ENCODE measurements around the gene FMNL3.

FMNL3 gene

GRCh38 chr12:49635656-49636055 lies 71.5 kb downstream of the FMNL3 start:
- H3K4me3 ChIP-seq (ENCODE audit: control insufficient read depth, low read depth, low read length): no peak overlapping the region
- no peak for DNase-seq (ENCODE audit: low read depth)
- TF ChIP-seq CTCF (conservative IDR thresholded peaks at IDR 0.05; ENCODE audit: control insufficient read depth, insufficient read depth, low read depth, low read length): no peak

DNA sequence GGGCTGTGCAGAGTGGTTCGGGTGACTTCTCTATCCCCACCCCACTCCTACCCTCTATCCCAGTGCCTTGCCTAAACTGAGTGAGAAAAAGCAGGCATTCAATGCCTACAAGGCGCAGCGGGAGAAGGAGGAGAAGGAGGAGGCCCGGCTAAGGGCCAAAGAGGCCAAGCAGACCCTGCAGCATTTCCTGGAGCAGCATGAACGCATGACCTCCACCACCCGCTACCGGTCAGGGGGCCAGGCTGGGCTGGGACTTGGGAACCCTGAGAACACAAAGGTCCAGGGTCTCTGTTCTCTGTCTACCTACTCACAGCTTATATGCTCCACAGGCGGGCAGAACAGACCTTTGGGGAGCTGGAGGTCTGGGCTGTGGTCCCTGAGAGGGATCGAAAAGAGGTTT lies 72.2 kb downstream of the FMNL3 start:
- no peak for DNase-seq (ENCODE audit: low read depth)
- H3K4me3 ChIP-seq (ENCODE audit: control insufficient read depth, low read depth, low read length): no peak overlapping the region
- TF ChIP-seq CTCF (conservative IDR thresholded peaks at IDR 0.05; ENCODE audit: control insufficient read depth, insufficient read depth, low read depth, low read length): no peak

- H3K4me3 ChIP-seq (ENCODE audit: control insufficient read depth, low read depth, low read length): no peak overlapping the region
- TF ChIP-seq CTCF (conservative IDR thresholded peaks at IDR 0.05; ENCODE audit: control insufficient read depth, insufficient read depth, low read depth, low read length): no peak
- no peak for DNase-seq (ENCODE audit: low read depth)
Observed at GRCh38 chr12:49633703-49634345, 73.4 kb downstream of the FMNL3 start.

DNA sequence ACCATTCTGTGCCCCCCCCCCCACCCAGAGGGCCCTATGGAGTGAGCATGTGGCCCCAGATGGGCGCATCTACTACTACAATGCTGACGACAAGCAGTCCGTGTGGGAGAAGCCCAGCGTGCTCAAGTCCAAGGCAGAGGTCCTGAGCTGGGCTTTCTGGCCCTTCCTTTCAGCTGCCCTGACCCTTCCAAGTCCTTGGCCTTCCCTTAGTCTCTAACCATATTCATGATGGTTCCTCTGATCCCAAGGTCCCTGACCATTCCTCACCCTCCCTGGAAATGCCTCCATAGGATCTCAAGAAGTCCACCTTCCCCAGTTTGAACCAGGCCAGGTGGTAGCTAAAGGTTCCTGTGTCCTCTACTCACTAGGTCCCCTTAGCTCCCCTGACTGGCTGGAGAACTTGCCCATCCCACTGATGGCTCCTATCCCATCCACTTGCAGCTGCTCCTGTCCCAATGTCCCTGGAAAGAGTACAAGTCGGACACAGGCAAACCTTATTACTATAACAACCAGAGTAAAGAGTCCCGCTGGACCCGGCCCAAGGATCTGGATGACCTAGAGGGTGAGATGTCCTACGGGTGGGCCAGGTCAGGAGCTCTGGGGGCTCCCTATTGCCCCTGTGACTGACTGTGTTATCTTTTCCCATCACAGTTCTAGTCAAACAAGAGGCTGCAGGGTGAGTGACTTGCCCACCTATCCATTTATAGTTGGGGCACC lies 74.1 kb downstream of the FMNL3 start:
- no peak overlapping the region for H3K4me3 ChIP-seq (ENCODE audit: control insufficient read depth, low read depth, low read length)
- no peak for TF ChIP-seq CTCF (conservative IDR thresholded peaks at IDR 0.05; ENCODE audit: control insufficient read depth, insufficient read depth, low read depth, low read length)
- no peak for DNase-seq (ENCODE audit: low read depth)

- DNase-seq (ENCODE audit: low read depth): no peak
- H3K4me3 ChIP-seq (ENCODE audit: control insufficient read depth, low read depth, low read length): no peak overlapping the region
- no peak for TF ChIP-seq CTCF (conservative IDR thresholded peaks at IDR 0.05; ENCODE audit: control insufficient read depth, insufficient read depth, low read depth, low read length)
Observed at GRCh38 chr12:49632401-49632800, 74.8 kb downstream of the FMNL3 start.

GRCh38 chr12:49631336-49631907 lies 75.8 kb downstream of the FMNL3 start:
- no peak for TF ChIP-seq CTCF (conservative IDR thresholded peaks at IDR 0.05; ENCODE audit: control insufficient read depth, insufficient read depth, low read depth, low read length)
- no peak for DNase-seq (ENCODE audit: low read depth)
- H3K4me3 ChIP-seq (ENCODE audit: control insufficient read depth, low read depth, low read length): no peak overlapping the region

Data from fibroblast of mammary gland (primary cell).